ENCODE data around the gene HECTD2. TPM values are rescaled to one million over a fixed set of nuclear protein-coding genes. Genes with fewer than 3 reads are reported as not detected.

HECTD2 gene
- polyA plus RNA-seq, 1 donor from 2014 or later, result 87.6 TPM

DNA sequence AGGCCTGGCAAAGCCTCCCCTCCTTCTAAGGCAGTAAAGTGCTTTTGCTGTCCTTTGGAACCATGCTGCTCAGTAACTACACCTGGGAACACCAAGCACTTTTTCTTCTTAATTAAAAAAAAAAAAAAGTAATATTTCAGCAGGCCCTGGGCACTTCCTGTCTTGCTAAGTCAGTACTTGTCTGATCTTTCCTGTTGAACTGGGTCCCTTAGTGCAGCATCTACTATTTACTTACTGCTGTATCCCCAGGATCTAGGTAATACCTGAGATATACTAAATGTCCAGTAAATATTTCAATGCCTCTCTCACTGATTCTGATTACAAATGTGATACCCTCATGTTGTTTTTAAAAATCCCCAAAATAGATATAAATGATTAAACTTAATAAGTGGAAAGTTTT, 145.3 kb downstream of the HECTD2 start:
- H4K20me1 ChIP-seq (ENCODE audit: insufficient read depth), result no peaks in the 10 kb centered on the region
- H3K9me3 ChIP-seq (ENCODE audit: low read length), result no peaks in the 10 kb centered on the region
- no peaks in the 10 kb centered on the region for H3F3A ChIP-seq (ENCODE audit: insufficient read depth, low read length, poor library complexity, severe bottlenecking)
- H3K27ac ChIP-seq (ENCODE audit: low read length), result no peak overlapping the region
- no peaks in the 10 kb centered on the region for H3K27me3 ChIP-seq (ENCODE audit: insufficient read depth, low read depth, low read length)
- no peak overlapping the region for H3K9ac ChIP-seq (ENCODE audit: low read length)
- H2AFZ ChIP-seq (ENCODE audit: low read depth, low read length), result no peak overlapping the region
- no peaks in the 10 kb centered on the region for H3K9me2 ChIP-seq (ENCODE audit: insufficient read depth, low read length)
- no peak overlapping the region for H3K4me2 ChIP-seq (ENCODE audit: low read length)
- no peaks in the 10 kb centered on the region for H3K79me2 ChIP-seq (replicated peaks; ENCODE audit: insufficient read depth, low read length)
- TF ChIP-seq SMC3 (conservative IDR thresholded peaks at IDR 0.05; ENCODE audit: poor library complexity) (no peak), EP300 (conservative IDR thresholded peaks at IDR 0.05; ENCODE audit: poor library complexity, severe bottlenecking) (no peak), TAF1 (IDR thresholded peaks at IDR 0.05; ENCODE audit: low read depth) (no peak), MXI1 (conservative IDR thresholded peaks at IDR 0.05; ENCODE audit: poor library complexity, severe bottlenecking) (no peak), POLR2AphosphoS5 (IDR thresholded peaks at IDR 0.05) (no peak), EZH2 (IDR thresholded peaks at IDR 0.05; ENCODE audit: borderline replicate concordance, insufficient read depth, low read length, poor library complexity, severe bottlenecking) (no peak), RAD21 (conservative IDR thresholded peaks at IDR 0.05) (no peak)
- TF ChIP-seq, protein P1, sequence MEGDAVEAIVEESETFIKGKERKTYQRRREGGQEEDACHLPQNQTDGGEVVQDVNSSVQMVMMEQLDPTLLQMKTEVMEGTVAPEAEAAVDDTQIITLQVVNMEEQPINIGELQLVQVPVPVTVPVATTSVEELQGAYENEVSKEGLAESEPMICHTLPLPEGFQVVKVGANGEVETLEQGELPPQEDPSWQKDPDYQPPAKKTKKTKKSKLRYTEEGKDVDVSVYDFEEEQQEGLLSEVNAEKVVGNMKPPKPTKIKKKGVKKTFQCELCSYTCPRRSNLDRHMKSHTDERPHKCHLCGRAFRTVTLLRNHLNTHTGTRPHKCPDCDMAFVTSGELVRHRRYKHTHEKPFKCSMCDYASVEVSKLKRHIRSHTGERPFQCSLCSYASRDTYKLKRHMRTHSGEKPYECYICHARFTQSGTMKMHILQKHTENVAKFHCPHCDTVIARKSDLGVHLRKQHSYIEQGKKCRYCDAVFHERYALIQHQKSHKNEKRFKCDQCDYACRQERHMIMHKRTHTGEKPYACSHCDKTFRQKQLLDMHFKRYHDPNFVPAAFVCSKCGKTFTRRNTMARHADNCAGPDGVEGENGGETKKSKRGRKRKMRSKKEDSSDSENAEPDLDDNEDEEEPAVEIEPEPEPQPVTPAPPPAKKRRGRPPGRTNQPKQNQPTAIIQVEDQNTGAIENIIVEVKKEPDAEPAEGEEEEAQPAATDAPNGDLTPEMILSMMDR (IDR thresholded peaks at IDR 0.05; ENCODE audit: poor library complexity, severe bottlenecking), result no peak
- TF ChIP-seq, protein P2, sequence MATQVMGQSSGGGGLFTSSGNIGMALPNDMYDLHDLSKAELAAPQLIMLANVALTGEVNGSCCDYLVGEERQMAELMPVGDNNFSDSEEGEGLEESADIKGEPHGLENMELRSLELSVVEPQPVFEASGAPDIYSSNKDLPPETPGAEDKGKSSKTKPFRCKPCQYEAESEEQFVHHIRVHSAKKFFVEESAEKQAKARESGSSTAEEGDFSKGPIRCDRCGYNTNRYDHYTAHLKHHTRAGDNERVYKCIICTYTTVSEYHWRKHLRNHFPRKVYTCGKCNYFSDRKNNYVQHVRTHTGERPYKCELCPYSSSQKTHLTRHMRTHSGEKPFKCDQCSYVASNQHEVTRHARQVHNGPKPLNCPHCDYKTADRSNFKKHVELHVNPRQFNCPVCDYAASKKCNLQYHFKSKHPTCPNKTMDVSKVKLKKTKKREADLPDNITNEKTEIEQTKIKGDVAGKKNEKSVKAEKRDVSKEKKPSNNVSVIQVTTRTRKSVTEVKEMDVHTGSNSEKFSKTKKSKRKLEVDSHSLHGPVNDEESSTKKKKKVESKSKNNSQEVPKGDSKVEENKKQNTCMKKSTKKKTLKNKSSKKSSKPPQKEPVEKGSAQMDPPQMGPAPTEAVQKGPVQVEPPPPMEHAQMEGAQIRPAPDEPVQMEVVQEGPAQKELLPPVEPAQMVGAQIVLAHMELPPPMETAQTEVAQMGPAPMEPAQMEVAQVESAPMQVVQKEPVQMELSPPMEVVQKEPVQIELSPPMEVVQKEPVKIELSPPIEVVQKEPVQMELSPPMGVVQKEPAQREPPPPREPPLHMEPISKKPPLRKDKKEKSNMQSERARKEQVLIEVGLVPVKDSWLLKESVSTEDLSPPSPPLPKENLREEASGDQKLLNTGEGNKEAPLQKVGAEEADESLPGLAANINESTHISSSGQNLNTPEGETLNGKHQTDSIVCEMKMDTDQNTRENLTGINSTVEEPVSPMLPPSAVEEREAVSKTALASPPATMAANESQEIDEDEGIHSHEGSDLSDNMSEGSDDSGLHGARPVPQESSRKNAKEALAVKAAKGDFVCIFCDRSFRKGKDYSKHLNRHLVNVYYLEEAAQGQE (IDR thresholded peaks at IDR 0.05; ENCODE audit: borderline replicate concordance), result no peak
- no peaks in the 10 kb centered on the region for H3K36me3 ChIP-seq (ENCODE audit: insufficient read depth, low read length)
- H3K4me3 ChIP-seq (ENCODE audit: low read length), result no peak overlapping the region

GRCh38 chr10:91556691-91557566, 146.8 kb downstream of the HECTD2 start:
- Histone ChIP-seq H3K9ac (ENCODE audit: low read length) (no peak overlapping the region), H3K9me3 (ENCODE audit: low read length) (no peaks in the 10 kb centered on the region), H3F3A (ENCODE audit: insufficient read depth, low read length, poor library complexity, severe bottlenecking) (no peaks in the 10 kb centered on the region), H3K4me3 (ENCODE audit: low read length) (no peak overlapping the region), H3K36me3 (ENCODE audit: insufficient read depth, low read length) (no peaks in the 10 kb centered on the region), H2AFZ (ENCODE audit: low read depth, low read length) (no peak overlapping the region), H3K4me2 (ENCODE audit: low read length) (no peak overlapping the region), H3K27me3 (ENCODE audit: insufficient read depth, low read depth, low read length) (no peaks in the 10 kb centered on the region), H3K27ac (ENCODE audit: low read length) (no peak overlapping the region), H3K9me2 (ENCODE audit: insufficient read depth, low read length) (no peaks in the 10 kb centered on the region), H4K20me1 (ENCODE audit: insufficient read depth) (no peaks in the 10 kb centered on the region), H3K79me2 (replicated peaks; ENCODE audit: insufficient read depth, low read length) (no peaks in the 10 kb centered on the region)
- no peak for TF ChIP-seq EP300 (conservative IDR thresholded peaks at IDR 0.05; ENCODE audit: poor library complexity, severe bottlenecking)
- no peak for TF ChIP-seq RAD21 (conservative IDR thresholded peaks at IDR 0.05)
- no peak for TF ChIP-seq MXI1 (conservative IDR thresholded peaks at IDR 0.05; ENCODE audit: poor library complexity, severe bottlenecking)
- TF ChIP-seq SMC3 (conservative IDR thresholded peaks at IDR 0.05; ENCODE audit: poor library complexity), result no peak
- no peak for TF ChIP-seq TAF1 (IDR thresholded peaks at IDR 0.05; ENCODE audit: low read depth)
- TF ChIP-seq, protein P1 (IDR thresholded peaks at IDR 0.05; ENCODE audit: poor library complexity, severe bottlenecking), result no peak
- no peak for TF ChIP-seq EZH2 (IDR thresholded peaks at IDR 0.05; ENCODE audit: borderline replicate concordance, insufficient read depth, low read length, poor library complexity, severe bottlenecking)
- TF ChIP-seq POLR2AphosphoS5 (IDR thresholded peaks at IDR 0.05), result no peak
- TF ChIP-seq, protein P2 (IDR thresholded peaks at IDR 0.05; ENCODE audit: borderline replicate concordance), result no peak
